Neural progenitor cell (in vitro differentiated cells): ENCODE data around the gene NHLRC4.

Experiments
- CTCF ChIP-seq: fragments of 200-600 bp; sonication (generic); IDR thresholded peaks from 2 replicates; pipeline ENCODE4 v1.5.1; 2017; ENCODE audit warnings: antibody characterized with exemption, mild to moderate bottlenecking
- EZH2 ChIP-seq: fragments of 200-600 bp; sonication (generic); IDR thresholded peaks from 2 replicates; pipeline ENCODE4 v1.6.1; 2017; ENCODE audit warnings: antibody characterized with exemption, mild to moderate bottlenecking, moderate library complexity

GRCh38 chr16:608019-608418 is 41.2 kb downstream of the NHLRC4 start:
- TF ChIP-seq CTCF (no peak), EZH2 (no peak)
